ENCODE data around the gene SPINK5.

SPINK5 gene

DNA sequence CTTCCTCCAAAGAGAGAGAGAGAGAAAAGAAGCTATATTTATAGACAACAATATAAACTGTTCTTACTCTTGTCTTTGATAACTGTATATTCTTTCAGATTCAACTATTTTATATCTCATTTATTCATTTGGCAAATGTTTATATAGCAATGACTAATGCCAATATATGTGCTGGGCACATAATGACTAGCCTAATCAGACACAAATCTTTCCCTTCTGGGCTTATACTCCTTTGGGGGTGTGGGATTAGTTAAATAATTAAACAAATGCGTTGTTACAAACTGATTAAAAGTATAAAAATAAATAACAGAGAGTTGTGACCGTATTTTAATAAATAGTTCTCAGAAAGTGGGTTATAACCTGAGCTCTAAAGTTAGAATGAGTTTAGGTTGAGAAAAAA is 108.6 kb downstream of the SPINK5 start:
- FAIRE-seq (no peak), DNase-seq (ENCODE audit: low spot score) (no peak)

DNA sequence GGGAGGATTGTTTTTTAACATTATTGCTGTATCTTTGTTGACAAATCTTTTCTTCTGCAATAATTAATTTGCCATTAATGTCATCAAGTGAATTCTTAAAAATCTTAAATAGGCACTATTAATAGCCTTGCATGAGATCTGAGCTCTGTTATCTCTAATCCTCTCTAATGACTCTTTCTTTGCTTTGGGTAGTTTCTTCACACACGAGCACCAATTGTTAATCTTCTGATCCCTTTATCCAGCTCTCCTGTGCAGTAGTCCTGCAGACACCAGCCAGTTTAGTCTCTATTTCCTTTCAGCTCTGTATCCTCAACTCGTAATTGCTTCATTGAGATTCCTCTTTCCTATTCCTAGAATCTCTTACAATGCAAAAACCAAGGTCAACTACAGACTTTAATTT is 112.7 kb downstream of the SPINK5 start:
- FAIRE-seq: no peak
- DNase-seq (ENCODE audit: low spot score): no peak

DNA sequence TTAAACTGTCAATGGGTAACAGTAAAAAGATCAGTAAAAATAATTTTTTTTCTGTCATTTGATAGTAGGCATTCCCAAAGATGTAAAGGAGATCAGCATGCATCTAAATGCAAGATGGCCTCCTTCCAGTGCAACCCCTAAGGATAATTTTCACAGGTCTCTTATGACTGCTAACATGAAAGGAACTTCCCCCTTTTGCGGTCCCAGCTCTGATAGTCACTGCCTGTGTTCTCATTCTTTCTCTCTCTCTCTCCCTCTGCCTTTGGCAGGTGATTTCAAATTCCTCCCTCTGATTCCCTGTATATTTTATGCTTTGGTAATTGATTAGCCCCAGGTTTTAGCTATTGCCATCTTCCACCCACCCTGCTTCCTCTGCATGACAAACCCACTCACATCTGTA is 113.4 kb downstream of the SPINK5 start:
- DNase-seq (ENCODE audit: low spot score) (no peak), FAIRE-seq (no peak)

DNA sequence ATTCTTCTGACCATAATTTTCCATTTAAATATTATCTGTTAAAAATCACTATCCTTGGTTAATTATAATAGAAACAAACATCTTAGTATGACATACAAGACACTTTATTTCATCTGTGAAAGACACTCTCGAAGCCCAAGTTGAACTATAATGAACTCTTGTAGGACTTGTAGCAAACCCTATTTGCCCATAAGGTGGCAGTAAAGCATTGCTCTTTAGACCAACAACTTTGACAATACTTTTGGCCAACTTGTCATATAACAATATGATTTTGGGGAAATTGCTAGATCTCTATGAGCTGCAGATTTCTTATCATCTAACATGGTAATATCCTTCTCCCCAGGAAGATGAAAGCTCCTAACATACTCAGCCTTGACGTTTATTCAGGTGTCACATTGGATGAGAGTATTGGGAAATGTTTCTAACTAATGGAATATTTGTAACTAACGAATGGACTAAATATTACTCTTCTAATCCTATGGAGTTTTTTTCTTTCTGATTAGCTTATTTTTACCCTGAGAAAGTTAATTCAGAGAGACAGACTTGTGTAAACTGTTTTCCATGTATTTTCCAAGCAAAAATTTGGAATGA is 115.5 kb downstream of the SPINK5 start:
- peak; percentile 29 for DNase-seq (ENCODE audit: low spot score)

DNA sequence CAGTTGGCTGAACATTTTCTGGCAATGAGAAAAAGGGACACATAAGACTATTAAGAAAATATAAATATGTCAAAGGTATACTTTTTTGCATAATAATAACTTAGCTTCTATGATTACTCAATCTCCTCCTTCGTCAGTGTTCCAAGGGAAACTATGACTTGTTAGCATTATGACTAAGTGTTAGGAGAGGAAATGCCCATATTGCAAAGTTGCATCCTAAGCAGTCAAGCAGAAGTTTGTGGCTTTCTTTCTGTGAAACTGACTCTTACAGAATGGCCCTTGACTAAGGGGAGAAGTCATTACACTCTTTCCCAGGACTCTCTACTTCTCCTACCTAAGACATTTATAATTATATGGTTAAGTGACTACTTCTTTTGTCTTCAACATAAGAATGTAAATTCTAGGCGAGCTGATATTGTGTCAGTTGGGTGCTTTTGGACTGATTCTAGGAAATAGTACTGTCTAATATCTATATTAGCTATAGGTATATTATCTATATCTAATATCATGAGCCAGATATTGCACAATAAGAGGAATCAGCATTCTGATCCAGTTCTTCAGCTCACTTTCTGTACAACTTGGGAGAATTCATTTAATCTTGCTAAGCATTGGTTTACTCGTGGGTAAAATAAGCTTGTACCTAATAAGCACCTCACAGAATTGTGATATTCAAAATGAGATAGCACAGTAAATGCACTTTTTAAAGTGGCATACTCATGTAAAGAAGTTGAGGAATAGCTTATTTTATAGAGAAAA is 122.6 kb downstream of the SPINK5 start:
- DNase-seq (ENCODE audit: low spot score) (no peak), FAIRE-seq (no peak)

More for the DNA sequence above, 115.5 kb downstream of the SPINK5 start:
- peak; percentile 74 for FAIRE-seq

Measured in RCC 7860 (cell line).